HEK293T (cell line): ENCODE results near the gene TMEFF2.

Experiments
- BHLHE40 ChIP-seq: fragments of 450-650 bp; IDR thresholded peaks from 2 replicates; pipeline ENCODE4 v1.6.1; 2016; ENCODE audit warnings: mild to moderate bottlenecking, moderate library complexity, borderline replicate concordance
- FOXK2 ChIP-seq: fragments of 450-650 bp; IDR thresholded peaks from 2 replicates; pipeline ENCODE4 v1.6.1; 2016; ENCODE audit warnings: mild to moderate bottlenecking
- FOXM1 ChIP-seq: fragments of 450-650 bp; IDR thresholded peaks from 2 replicates; pipeline ENCODE4 v1.6.1; 2017; ENCODE audit warnings: mild to moderate bottlenecking, borderline replicate concordance
- HDGF ChIP-seq: fragments of 450-650 bp; IDR thresholded peaks from 2 replicates; pipeline ENCODE4 v1.6.1; 2017; ENCODE audit warnings: antibody characterized with exemption, borderline replicate concordance
- NFRKB ChIP-seq: fragments of 450-650 bp; IDR thresholded peaks from 2 replicates; pipeline ENCODE4 v1.6.1; 2016; ENCODE audit warnings: mild to moderate bottlenecking, moderate library complexity
- PKNOX1 ChIP-seq: fragments of 450-650 bp; IDR thresholded peaks from 2 replicates; pipeline ENCODE4 v1.6.1; 2016
- SP1 ChIP-seq: fragments of 450-650 bp; IDR thresholded peaks from 2 replicates; pipeline ENCODE4 v1.6.1; 2017
- TARDBP ChIP-seq: fragments of 450-650 bp; IDR thresholded peaks from 2 replicates; pipeline ENCODE4 v1.6.1; 2016

- TF ChIP-seq FOXM1 (no peak), BHLHE40 (no peak), NFRKB (no peak), HDGF (no peak), SP1 (no peak), TARDBP (no peak), PKNOX1 (no peak), FOXK2 (no peak)
Measured at GRCh38 chr2:192150166-192150565, 44.6 kb downstream of the TMEFF2 start.
